Adrenal gland (tissue), 5 donors: Measurements from ENCODE around the gene KRTAP2-2.

ENCODE experiments used
- POLR2A ChIP-seq, 2 donors: fragments of 450-650 bp; IDR thresholded peaks; one replicate each; pipeline ENCODE4 v1.6.1; 2017; ENCODE audit warnings: antibody characterized with exemption in 2 of 2, mild to moderate bottlenecking in 2 of 2, moderate library complexity in 1 of 2
- TF ChIP-seq, protein P1 (sequence below), 6 experiments: fragments of 450-650 bp in 4 of 6; fragments of 200-600 bp in 2 of 6; sonication (generic) in 1 of 6; IDR thresholded peaks; 1 replicate in 5 of 6; 2 replicates in 1 of 6; pipeline versions ENCODE4 v1.5.1 to v1.8.0; 2016 to 2021; ENCODE audit warnings: antibody characterized with exemption in 6 of 6, mild to moderate bottlenecking in 2 of 6, moderate library complexity in 1 of 6
- donor health status: DM: no; HTN: no; CAD: no.

DNA sequence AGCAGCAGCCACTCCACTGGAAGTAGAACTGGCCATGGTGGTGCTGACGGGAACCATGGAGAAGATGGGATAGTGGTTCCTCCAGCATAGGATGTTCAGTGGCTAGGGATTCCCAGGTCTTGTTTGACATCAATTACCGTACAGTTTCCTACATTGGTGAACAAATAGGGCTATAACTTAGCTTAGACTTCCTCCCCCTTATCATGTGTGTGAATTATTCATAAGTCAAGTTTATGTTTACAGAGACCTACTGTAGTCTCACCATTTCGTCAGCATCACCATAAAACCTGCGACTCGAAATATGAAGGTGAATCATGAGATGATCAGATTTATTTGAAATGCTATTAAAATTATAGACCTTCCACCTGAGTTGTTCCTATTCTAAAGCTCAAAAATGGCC lies 3.7 kb upstream of the KRTAP2-2 start:
- TF ChIP-seq, protein P1, sequence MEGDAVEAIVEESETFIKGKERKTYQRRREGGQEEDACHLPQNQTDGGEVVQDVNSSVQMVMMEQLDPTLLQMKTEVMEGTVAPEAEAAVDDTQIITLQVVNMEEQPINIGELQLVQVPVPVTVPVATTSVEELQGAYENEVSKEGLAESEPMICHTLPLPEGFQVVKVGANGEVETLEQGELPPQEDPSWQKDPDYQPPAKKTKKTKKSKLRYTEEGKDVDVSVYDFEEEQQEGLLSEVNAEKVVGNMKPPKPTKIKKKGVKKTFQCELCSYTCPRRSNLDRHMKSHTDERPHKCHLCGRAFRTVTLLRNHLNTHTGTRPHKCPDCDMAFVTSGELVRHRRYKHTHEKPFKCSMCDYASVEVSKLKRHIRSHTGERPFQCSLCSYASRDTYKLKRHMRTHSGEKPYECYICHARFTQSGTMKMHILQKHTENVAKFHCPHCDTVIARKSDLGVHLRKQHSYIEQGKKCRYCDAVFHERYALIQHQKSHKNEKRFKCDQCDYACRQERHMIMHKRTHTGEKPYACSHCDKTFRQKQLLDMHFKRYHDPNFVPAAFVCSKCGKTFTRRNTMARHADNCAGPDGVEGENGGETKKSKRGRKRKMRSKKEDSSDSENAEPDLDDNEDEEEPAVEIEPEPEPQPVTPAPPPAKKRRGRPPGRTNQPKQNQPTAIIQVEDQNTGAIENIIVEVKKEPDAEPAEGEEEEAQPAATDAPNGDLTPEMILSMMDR (IDR thresholded peaks at IDR 0.05), result no peak
- no peak for TF ChIP-seq POLR2A (IDR thresholded peaks at IDR 0.05)
